Testis (tissue), 3 donors: ENCODE measurements around the gene AMOTL2. TPM values are rescaled to one million over a fixed set of nuclear protein-coding genes. Genes with fewer than 3 reads are reported as not detected.
A peak's percentile ranks its signal among the peaks of the same experiment; 100 is the strongest.

Experiments
- DNase-seq: peaks from one replicate; pipeline ENCODE4 v3.0.0-alpha.2; 2019
- H3K27ac ChIP-seq, 2 donors: fragments of 200-600 bp; sonication (generic); one replicate each; pipeline ENCODE4 v1.5.1; 2019
- H3K27me3 ChIP-seq: fragments of 200-600 bp; sonication (generic); one replicate; pipeline ENCODE4 v1.5.1; 2019
- H3K36me3 ChIP-seq: fragments of 200-600 bp; sonication (generic); one replicate; pipeline ENCODE4 v1.5.1; 2017; ENCODE audit warnings: low read depth; ENCODE audit errors: missing control alignments
- H3K4me1 ChIP-seq: fragments of 200-600 bp; sonication (generic); one replicate; pipeline ENCODE4 v1.5.1; 2019
- H3K4me3 ChIP-seq, 2 donors: fragments of 200-600 bp; sonication (generic); one replicate each; pipeline ENCODE4 v1.5.1; 2017 to 2019
- H3K9me3 ChIP-seq: fragments of 200-600 bp; sonication (generic); one replicate; pipeline ENCODE4 v1.5.1; 2017
- CTCF ChIP-seq, 3 experiments: fragments of 450-650 bp in 2 of 3; fragments of 200-600 bp in 1 of 3; sonication (generic) in 1 of 3; IDR thresholded peaks; one replicate each; pipeline ENCODE4 v1.5.1; 2016 to 2019; ENCODE audit warnings: antibody characterized with exemption in 3 of 3, mild to moderate bottlenecking in 2 of 3, moderate library complexity in 1 of 3
- POLR2A ChIP-seq: fragments of 450-650 bp; IDR thresholded peaks from one replicate; pipeline ENCODE4 v1.6.1; 2017; ENCODE audit warnings: antibody characterized with exemption, mild to moderate bottlenecking, moderate library complexity
- WGBS, 2 donors: methylation state at CpG; one replicate each; pipeline ENCODE4 v1.1.5; 2018; 5-methylcytosine and 5-hydroxymethylcytosine counted together
- intact Hi-C: fragments of 100-400 bp; cut with DNase I; formaldehyde crosslinking; loops from one replicate; pipeline ENCODE4 v1.15.1; 2023; ENCODE audit warnings: low total_unique reads
- polyA plus RNA-seq: library from polyadenylated mRNA; stranded (reverse); fragments of 350-450 nt; fragmentation: Illumina TruSeq; extraction: RNeasy Lipid Tissue Mini Kit (QIAGEN cat#74804); gene quantifications from one replicate; pipeline ENCODE4 v1.2.3, GENCODE V29; 2014; ENCODE audit warnings: low read depth, low replicate concordance; ENCODE audit not compliant: insufficient read depth
- total RNA-seq, 2 donors: library from RNA; depleted of rRNA; stranded (reverse); fragments of >200 nt; gene quantifications; one replicate each; pipeline ENCODE4 v1.2.3, GENCODE V29; 2016

Gene AMOTL2
- total and polyA plus RNA-seq, 3 donors from 2014 or later = 19.6 to 61.0 (median 35.8) TPM

- H3K9me3 ChIP-seq = no peaks in the 10 kb centered on the region
- TF ChIP-seq CTCF (IDR thresholded peaks at IDR 0.05) = no peak
- TF ChIP-seq POLR2A = no peak
- H3K27me3 ChIP-seq = no peaks in the 10 kb centered on the region
- intact Hi-C loops = no loop called here
- no peaks in the 10 kb centered on the region for H3K36me3 ChIP-seq
- peak overlapping the region in 1 of 2 donors; percentile 2 for H3K27ac ChIP-seq
- DNase-seq = no peak
- WGBS, 2 donors = 54 to 65% methylated on average over 5 of the region's 5 CpGs
- no peak overlapping the region for H3K4me3 ChIP-seq
- H3K4me1 ChIP-seq = peaks cover 40% of the 10 kb centered on the region
These were observed 42.4 kb downstream of the AMOTL2 start for GRCh38 chr3:134331811-134332199.

GRCh38 chr3:134330883-134331810 lies 43.1 kb downstream of the AMOTL2 start:
- 75% methylated on average over 5 to 6 of the region's 6 CpGs for WGBS, 2 donors
- Histone ChIP-seq H3K4me1 (peaks cover 46% of the 10 kb centered on the region), H3K27me3 (no peaks in the 10 kb centered on the region), H3K9me3 (no peaks in the 10 kb centered on the region), H3K27ac (peak overlapping the region in 1 of 2 donors; percentile 2), H3K4me3 (no peak overlapping the region), H3K36me3 (no peaks in the 10 kb centered on the region)
- intact Hi-C loops = no loop called here
- DNase-seq = peak; percentile 64
- no peak for TF ChIP-seq CTCF (IDR thresholded peaks at IDR 0.05)
- TF ChIP-seq POLR2A = no peak

GRCh38 chr3:134328846-134329245 lies 45.4 kb downstream of the AMOTL2 start:
- H3K4me3 ChIP-seq = no peak overlapping the region
- no peak overlapping the region for H3K27ac ChIP-seq
- no peak for DNase-seq
- WGBS, 2 donors = 90 to 100% methylated on average over 1 of the region's 1 CpG
- no peaks in the 10 kb centered on the region for H3K36me3 ChIP-seq
- no peaks in the 10 kb centered on the region for H3K9me3 ChIP-seq
- no peaks in the 10 kb centered on the region for H3K27me3 ChIP-seq
- intact Hi-C loops = no loop called here
- peaks cover 39% of the 10 kb centered on the region for H3K4me1 ChIP-seq
- no peak for TF ChIP-seq POLR2A
- TF ChIP-seq CTCF (IDR thresholded peaks at IDR 0.05) = no peak

DNA sequence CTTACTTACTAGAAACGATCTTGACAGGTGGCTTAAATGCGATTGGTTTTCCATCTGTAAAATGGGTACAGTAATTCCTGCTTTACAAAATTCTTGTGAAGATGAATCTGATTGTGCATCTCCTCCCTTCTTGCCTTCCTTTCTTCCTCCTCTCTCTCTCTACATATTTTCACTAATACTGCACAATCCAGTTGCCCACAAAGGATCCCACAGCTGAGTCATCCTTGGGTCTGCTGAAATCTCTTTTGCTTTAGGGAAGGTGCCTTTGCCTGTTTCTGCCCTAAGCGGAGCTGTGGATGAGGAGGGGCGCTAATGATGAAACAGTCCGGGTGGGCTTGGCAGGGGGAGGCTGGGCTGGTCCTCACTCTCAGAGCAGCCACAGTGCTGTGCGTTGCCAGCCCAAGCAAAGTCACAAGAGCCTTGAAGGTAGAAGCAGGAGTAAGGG lies 46.1 kb downstream of the AMOTL2 start:
- intact Hi-C loops = no loop called here
- no peak for DNase-seq
- Histone ChIP-seq H3K4me1 (peaks cover 33% of the 10 kb centered on the region), H3K4me3 (no peak overlapping the region), H3K27ac (no peak overlapping the region), H3K36me3 (no peaks in the 10 kb centered on the region), H3K9me3 (no peaks in the 10 kb centered on the region), H3K27me3 (no peaks in the 10 kb centered on the region)
- no peak for TF ChIP-seq POLR2A
- no peak for TF ChIP-seq CTCF (IDR thresholded peaks at IDR 0.05)
- WGBS, 2 donors = 87 to 88% methylated on average over 5 to 6 of the region's 6 CpGs
